GM23338 (cell line): ENCODE results near the gene ZNF22. TPM values are rescaled to one million over a fixed set of nuclear protein-coding genes. Genes with fewer than 3 reads are reported as not detected.

Experiments
- ATAC-seq: fragments of 200-7000 bp; cut with Tn5 transposase; 3 replicates; pipeline ENCODE4 v1.9.1; 2020
- DNase-seq: peaks from one replicate; pipeline ENCODE4 v3.0.0-alpha.2; 2015; ENCODE audit warnings: low spot score
- H2AFZ ChIP-seq: fragments of 200-600 bp; sonication (generic); 2 replicates; pipeline ENCODE4 v1.8.0; 2016; ENCODE audit warnings: antibody characterized with exemption, mild to moderate bottlenecking, moderate library complexity
- H3F3A ChIP-seq: fragments of 200-600 bp; sonication (generic); replicated peaks from 2 replicates; pipeline ENCODE4 v1.8.0; 2017; ENCODE audit warnings: antibody characterized with exemption, mixed run types, low read depth
- H3K27ac ChIP-seq: fragments of 200-600 bp; sonication (generic); 2 replicates; pipeline ENCODE4 v1.6.1; 2016; ENCODE audit warnings: low read depth
- H3K27me3 ChIP-seq: fragments of 200-600 bp; sonication (generic); 2 replicates; pipeline ENCODE4 v1.8.0; 2016; ENCODE audit warnings: mild to moderate bottlenecking, mixed run types, moderate library complexity; ENCODE audit not compliant: insufficient read depth
- H3K36me3 ChIP-seq: fragments of 200-600 bp; sonication (generic); 2 replicates; pipeline ENCODE4 v1.8.0; 2016; ENCODE audit warnings: mild to moderate bottlenecking; ENCODE audit not compliant: insufficient read depth
- H3K4me1 ChIP-seq: fragments of 200-600 bp; sonication (generic); 2 replicates; pipeline ENCODE4 v1.8.0; 2016; ENCODE audit warnings: mild to moderate bottlenecking, moderate library complexity; ENCODE audit not compliant: insufficient read depth
- H3K4me2 ChIP-seq: fragments of 200-600 bp; sonication (generic); 2 replicates; pipeline ENCODE4 v1.7.1; 2017; ENCODE audit warnings: mixed run types
- H3K4me3 ChIP-seq: fragments of 200-600 bp; sonication (generic); 2 replicates; pipeline ENCODE4 v1.6.1; 2016; ENCODE audit warnings: mixed run types
- H3K79me2 ChIP-seq: fragments of 200-600 bp; sonication (generic); replicated peaks from 2 replicates; pipeline ENCODE4 v1.8.0; 2017; ENCODE audit warnings: mild to moderate bottlenecking; ENCODE audit not compliant: insufficient read depth
- H3K9me2 ChIP-seq: fragments of 200-600 bp; sonication (generic); 2 replicates; pipeline ENCODE4 v1.8.0; 2017; ENCODE audit not compliant: insufficient read depth
- H4K20me1 ChIP-seq: fragments of 200-600 bp; sonication (generic); replicated peaks from 2 replicates; pipeline ENCODE4 v1.8.0; 2017; ENCODE audit warnings: mild to moderate bottlenecking; ENCODE audit not compliant: insufficient read depth
- H3K27ac Mint-ChIP-seq: 2 replicates; pipeline ENCODE4 v1.8.0; 2020; ENCODE audit warnings: inconsistent platforms, mild to moderate bottlenecking, moderate library complexity, mixed read lengths
- H3K27me3 Mint-ChIP-seq: 3 replicates; pipeline ENCODE4 v1.8.0; 2022; ENCODE audit warnings: low read depth, mild to moderate bottlenecking, moderate library complexity, mixed read lengths, inconsistent platforms; ENCODE audit not compliant: insufficient read depth, poor library complexity
- H3K36me3 Mint-ChIP-seq: 3 replicates; pipeline ENCODE4 v1.8.0; 2021; ENCODE audit warnings: low read depth, mild to moderate bottlenecking, inconsistent platforms, moderate library complexity, mixed read lengths
- H3K4me1 Mint-ChIP-seq: 3 replicates; pipeline ENCODE4 v1.8.0; 2020; ENCODE audit warnings: mild to moderate bottlenecking, inconsistent platforms, mixed read lengths
- H3K4me3 Mint-ChIP-seq: 3 replicates; pipeline ENCODE4 v1.8.0; 2021; ENCODE audit warnings: moderate library complexity, mild to moderate bottlenecking, inconsistent platforms, mixed read lengths
- H3K9me3 Mint-ChIP-seq: 3 replicates; pipeline ENCODE4 v1.8.0; 2020; ENCODE audit warnings: moderate library complexity, mild to moderate bottlenecking, inconsistent platforms, mixed read lengths
- CREB1 ChIP-seq: fragments of 250-450 bp; sonication (Bioruptor Pico); IDR thresholded peaks from 2 replicates; pipeline ENCODE4 v1.5.0; 2020; ENCODE audit warnings: low read depth, mild to moderate bottlenecking, moderate library complexity
- EZH2 ChIP-seq: fragments of 200-600 bp; sonication (generic); IDR thresholded peaks from one replicate; pipeline ENCODE4 v1.8.0; 2017; ENCODE audit warnings: antibody characterized with exemption, mild to moderate bottlenecking, low read depth; ENCODE audit not compliant: unreplicated experiment
- EZH2phosphoT487 ChIP-seq: fragments of 200-600 bp; sonication (generic); IDR thresholded peaks from one replicate; pipeline ENCODE4 v1.8.1; 2018; ENCODE audit warnings: antibody characterized with exemption; ENCODE audit not compliant: unreplicated experiment
- JUNB ChIP-seq: IDR thresholded peaks from one replicate; pipeline ENCODE4 v1.6.1; 2016; ENCODE audit warnings: antibody characterized with exemption; ENCODE audit not compliant: unreplicated experiment
- NANOG ChIP-seq: IDR thresholded peaks from 2 replicates; pipeline ENCODE4 v1.6.1; 2016; ENCODE audit warnings: antibody characterized with exemption, borderline replicate concordance
- POLR2AphosphoS5 ChIP-seq: IDR thresholded peaks from 2 replicates; pipeline ENCODE4 v1.6.1; 2016; ENCODE audit warnings: antibody characterized with exemption, low read depth
- STAT1 ChIP-seq: IDR thresholded peaks from one replicate; pipeline ENCODE4 v1.6.1; 2016; ENCODE audit warnings: antibody characterized with exemption; ENCODE audit not compliant: unreplicated experiment
- ZNF114 ChIP-seq: fragments of 250-450 bp; sonication (Bioruptor Pico); IDR thresholded peaks from 2 replicates; pipeline ENCODE4 v1.5.0; 2020; ENCODE audit warnings: mild to moderate bottlenecking, moderate library complexity
- ZNF331 ChIP-seq: fragments of 250-450 bp; sonication (Bioruptor Pico); IDR thresholded peaks from 2 replicates; pipeline ENCODE4 v1.5.0; 2020; ENCODE audit warnings: low read depth, mild to moderate bottlenecking, moderate library complexity
- polyA plus RNA-seq: library from polyadenylated mRNA; unstranded; fragments of >200 nt; fragmentation: Nextera tagmentation; extraction: Ambion mirVana; gene quantifications from 2 replicates; pipeline ENCODE4 v1.2.1, GENCODE V29; 2016
- total RNA-seq: library from RNA; depleted of rRNA; stranded (reverse); fragments of >200 nt; shearing (Covaris generic); gene quantifications from 2 replicates; pipeline ENCODE4 v1.2.3, GENCODE V29; 2014
- TF ChIP-seq, protein P1 (sequence below): IDR thresholded peaks from one replicate; pipeline ENCODE4 v1.6.1; 2018; ENCODE audit warnings: antibody characterized with exemption; ENCODE audit not compliant: unreplicated experiment
- TF ChIP-seq, protein P2 (sequence below), 2 experiments: fragments of 200-600 bp in 1 of 2; sonication (generic) in 1 of 2; conservative IDR thresholded peaks; 2 replicates each; pipeline versions ENCODE4 v1.5.1 to v1.6.1; 2016 to 2017; ENCODE audit warnings: antibody characterized with exemption in 2 of 2, low read depth in 2 of 2, mild to moderate bottlenecking in 2 of 2, moderate library complexity in 1 of 2
- TF ChIP-seq, protein P3 (sequence below): fragments of 250-450 bp; sonication (Bioruptor Pico); IDR thresholded peaks from 2 replicates; pipeline ENCODE4 v1.5.0; 2020; ENCODE audit warnings: mild to moderate bottlenecking, moderate library complexity
- TF ChIP-seq, protein P4 (sequence below): IDR thresholded peaks from 2 replicates; pipeline ENCODE4 v1.6.1; 2016; ENCODE audit warnings: antibody characterized with exemption

Gene ZNF22
- total and polyA plus RNA-seq, 2 experiments from 2014 or later, result 40.5 to 81.8 TPM

DNA sequence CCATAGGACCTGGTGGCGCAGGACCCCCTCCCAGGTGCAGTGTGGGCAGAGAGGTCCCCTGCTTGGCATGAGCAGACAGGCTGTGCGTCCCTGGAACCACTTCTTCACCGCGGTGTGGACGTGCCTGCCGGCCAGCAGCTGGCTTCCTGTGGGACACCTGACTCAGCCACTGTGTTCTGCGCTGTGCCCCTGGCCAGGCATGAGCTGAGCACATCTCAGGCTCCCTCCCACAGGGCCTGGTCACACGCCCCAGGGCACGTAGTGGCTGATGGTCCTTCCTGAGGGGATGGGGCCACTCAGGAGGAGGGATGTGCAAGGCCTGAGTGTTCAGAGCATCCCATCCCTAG lies 18.6 kb upstream of the ZNF22 start:
- Mint-ChIP-seq H3K27ac (no peak overlapping the region), H3K4me1 (peaks cover 55% of the 10 kb centered on the region), H3K4me3 (no peak overlapping the region), H3K9me3 (no peaks in the 10 kb centered on the region), H3K27me3 (peaks cover 18% of the 10 kb centered on the region), H3K36me3 (no peaks in the 10 kb centered on the region; the same call in 2 of the 3 replicates)
- no peaks in the 10 kb centered on the region for H3K36me3 ChIP-seq
- no peak overlapping the region for H3K27ac ChIP-seq
- no peak for ATAC-seq
- H3K79me2 ChIP-seq, result no peaks in the 10 kb centered on the region
- TF ChIP-seq, protein P1, sequence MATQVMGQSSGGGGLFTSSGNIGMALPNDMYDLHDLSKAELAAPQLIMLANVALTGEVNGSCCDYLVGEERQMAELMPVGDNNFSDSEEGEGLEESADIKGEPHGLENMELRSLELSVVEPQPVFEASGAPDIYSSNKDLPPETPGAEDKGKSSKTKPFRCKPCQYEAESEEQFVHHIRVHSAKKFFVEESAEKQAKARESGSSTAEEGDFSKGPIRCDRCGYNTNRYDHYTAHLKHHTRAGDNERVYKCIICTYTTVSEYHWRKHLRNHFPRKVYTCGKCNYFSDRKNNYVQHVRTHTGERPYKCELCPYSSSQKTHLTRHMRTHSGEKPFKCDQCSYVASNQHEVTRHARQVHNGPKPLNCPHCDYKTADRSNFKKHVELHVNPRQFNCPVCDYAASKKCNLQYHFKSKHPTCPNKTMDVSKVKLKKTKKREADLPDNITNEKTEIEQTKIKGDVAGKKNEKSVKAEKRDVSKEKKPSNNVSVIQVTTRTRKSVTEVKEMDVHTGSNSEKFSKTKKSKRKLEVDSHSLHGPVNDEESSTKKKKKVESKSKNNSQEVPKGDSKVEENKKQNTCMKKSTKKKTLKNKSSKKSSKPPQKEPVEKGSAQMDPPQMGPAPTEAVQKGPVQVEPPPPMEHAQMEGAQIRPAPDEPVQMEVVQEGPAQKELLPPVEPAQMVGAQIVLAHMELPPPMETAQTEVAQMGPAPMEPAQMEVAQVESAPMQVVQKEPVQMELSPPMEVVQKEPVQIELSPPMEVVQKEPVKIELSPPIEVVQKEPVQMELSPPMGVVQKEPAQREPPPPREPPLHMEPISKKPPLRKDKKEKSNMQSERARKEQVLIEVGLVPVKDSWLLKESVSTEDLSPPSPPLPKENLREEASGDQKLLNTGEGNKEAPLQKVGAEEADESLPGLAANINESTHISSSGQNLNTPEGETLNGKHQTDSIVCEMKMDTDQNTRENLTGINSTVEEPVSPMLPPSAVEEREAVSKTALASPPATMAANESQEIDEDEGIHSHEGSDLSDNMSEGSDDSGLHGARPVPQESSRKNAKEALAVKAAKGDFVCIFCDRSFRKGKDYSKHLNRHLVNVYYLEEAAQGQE, result no peak
- TF ChIP-seq EZH2 (no peak), ZNF114 (CRISPR knock-in tag) (no peak), CREB1 (CRISPR knock-in tag) (no peak), ZNF331 (CRISPR knock-in tag) (no peak), JUNB (no peak), NANOG (no peak), STAT1 (no peak), POLR2AphosphoS5 (no peak), EZH2phosphoT487 (no peak)
- TF ChIP-seq, protein P2, sequence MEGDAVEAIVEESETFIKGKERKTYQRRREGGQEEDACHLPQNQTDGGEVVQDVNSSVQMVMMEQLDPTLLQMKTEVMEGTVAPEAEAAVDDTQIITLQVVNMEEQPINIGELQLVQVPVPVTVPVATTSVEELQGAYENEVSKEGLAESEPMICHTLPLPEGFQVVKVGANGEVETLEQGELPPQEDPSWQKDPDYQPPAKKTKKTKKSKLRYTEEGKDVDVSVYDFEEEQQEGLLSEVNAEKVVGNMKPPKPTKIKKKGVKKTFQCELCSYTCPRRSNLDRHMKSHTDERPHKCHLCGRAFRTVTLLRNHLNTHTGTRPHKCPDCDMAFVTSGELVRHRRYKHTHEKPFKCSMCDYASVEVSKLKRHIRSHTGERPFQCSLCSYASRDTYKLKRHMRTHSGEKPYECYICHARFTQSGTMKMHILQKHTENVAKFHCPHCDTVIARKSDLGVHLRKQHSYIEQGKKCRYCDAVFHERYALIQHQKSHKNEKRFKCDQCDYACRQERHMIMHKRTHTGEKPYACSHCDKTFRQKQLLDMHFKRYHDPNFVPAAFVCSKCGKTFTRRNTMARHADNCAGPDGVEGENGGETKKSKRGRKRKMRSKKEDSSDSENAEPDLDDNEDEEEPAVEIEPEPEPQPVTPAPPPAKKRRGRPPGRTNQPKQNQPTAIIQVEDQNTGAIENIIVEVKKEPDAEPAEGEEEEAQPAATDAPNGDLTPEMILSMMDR (conservative IDR thresholded peaks at IDR 0.05; ENCODE audit: low read depth in 2 of 2), result no peak
- TF ChIP-seq, protein P3, sequence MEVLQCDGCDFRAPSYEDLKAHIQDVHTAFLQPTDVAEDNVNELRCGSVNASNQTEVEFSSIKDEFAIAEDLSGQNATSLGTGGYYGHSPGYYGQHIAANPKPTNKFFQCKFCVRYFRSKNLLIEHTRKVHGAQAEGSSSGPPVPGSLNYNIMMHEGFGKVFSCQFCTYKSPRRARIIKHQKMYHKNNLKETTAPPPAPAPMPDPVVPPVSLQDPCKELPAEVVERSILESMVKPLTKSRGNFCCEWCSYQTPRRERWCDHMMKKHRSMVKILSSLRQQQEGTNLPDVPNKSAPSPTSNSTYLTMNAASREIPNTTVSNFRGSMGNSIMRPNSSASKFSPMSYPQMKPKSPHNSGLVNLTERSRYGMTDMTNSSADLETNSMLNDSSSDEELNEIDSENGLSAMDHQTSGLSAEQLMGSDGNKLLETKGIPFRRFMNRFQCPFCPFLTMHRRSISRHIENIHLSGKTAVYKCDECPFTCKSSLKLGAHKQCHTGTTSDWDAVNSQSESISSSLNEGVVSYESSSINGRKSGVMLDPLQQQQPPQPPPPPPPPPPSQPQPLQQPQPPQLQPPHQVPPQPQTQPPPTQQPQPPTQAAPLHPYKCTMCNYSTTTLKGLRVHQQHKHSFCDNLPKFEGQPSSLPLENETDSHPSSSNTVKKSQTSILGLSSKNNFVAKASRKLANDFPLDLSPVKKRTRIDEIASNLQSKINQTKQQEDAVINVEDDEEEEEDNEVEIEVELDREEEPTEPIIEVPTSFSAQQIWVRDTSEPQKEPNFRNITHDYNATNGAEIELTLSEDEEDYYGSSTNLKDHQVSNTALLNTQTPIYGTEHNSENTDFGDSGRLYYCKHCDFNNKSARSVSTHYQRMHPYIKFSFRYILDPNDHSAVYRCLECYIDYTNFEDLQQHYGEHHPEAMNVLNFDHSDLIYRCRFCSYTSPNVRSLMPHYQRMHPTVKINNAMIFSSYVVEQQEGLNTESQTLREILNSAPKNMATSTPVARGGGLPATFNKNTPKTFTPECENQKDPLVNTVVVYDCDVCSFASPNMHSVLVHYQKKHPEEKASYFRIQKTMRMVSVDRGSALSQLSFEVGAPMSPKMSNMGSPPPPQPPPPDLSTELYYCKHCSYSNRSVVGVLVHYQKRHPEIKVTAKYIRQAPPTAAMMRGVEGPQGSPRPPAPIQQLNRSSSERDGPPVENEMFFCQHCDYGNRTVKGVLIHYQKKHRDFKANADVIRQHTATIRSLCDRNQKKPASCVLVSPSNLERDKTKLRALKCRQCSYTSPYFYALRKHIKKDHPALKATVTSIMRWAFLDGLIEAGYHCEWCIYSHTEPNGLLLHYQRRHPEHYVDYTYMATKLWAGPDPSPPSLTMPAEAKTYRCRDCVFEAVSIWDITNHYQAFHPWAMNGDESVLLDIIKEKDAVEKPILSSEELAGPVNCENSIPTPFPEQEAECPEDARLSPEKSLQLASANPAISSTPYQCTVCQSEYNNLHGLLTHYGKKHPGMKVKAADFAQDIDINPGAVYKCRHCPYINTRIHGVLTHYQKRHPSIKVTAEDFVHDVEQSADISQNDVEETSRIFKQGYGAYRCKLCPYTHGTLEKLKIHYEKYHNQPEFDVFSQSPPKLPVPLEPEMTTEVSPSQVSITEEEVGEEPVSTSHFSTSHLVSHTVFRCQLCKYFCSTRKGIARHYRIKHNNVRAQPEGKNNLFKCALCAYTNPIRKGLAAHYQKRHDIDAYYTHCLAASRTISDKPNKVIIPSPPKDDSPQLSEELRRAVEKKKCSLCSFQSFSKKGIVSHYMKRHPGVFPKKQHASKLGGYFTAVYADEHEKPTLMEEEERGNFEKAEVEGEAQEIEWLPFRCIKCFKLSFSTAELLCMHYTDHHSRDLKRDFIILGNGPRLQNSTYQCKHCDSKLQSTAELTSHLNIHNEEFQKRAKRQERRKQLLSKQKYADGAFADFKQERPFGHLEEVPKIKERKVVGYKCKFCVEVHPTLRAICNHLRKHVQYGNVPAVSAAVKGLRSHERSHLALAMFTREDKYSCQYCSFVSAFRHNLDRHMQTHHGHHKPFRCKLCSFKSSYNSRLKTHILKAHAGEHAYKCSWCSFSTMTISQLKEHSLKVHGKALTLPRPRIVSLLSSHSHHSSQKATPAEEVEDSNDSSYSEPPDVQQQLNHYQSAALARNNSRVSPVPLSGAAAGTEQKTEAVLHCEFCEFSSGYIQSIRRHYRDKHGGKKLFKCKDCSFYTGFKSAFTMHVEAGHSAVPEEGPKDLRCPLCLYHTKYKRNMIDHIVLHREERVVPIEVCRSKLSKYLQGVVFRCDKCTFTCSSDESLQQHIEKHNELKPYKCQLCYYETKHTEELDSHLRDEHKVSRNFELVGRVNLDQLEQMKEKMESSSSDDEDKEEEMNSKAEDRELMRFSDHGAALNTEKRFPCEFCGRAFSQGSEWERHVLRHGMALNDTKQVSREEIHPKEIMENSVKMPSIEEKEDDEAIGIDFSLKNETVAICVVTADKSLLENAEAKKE, result no peak
- TF ChIP-seq, protein P4, sequence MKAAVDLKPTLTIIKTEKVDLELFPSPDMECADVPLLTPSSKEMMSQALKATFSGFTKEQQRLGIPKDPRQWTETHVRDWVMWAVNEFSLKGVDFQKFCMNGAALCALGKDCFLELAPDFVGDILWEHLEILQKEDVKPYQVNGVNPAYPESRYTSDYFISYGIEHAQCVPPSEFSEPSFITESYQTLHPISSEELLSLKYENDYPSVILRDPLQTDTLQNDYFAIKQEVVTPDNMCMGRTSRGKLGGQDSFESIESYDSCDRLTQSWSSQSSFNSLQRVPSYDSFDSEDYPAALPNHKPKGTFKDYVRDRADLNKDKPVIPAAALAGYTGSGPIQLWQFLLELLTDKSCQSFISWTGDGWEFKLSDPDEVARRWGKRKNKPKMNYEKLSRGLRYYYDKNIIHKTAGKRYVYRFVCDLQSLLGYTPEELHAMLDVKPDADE, result no peak
- no peak for DNase-seq
- peaks cover 37% of the 10 kb centered on the region for H3K4me1 ChIP-seq
- no peaks in the 10 kb centered on the region for H3F3A ChIP-seq
- H4K20me1 ChIP-seq, result no peaks in the 10 kb centered on the region
- H3K27me3 ChIP-seq, result no peaks in the 10 kb centered on the region
- H3K4me2 ChIP-seq, result no peak overlapping the region
- H3K9me2 ChIP-seq, result no peaks in the 10 kb centered on the region
- no peak overlapping the region for H2AFZ ChIP-seq
- no peak overlapping the region for H3K4me3 ChIP-seq
